ENCODE measurements around the gene WDR70.
"Not testable (repeated sequence)": the region's sequence is repeated elsewhere in the genome, so short reads cannot be mapped to it uniquely, and the experiment has no call there.

The WDR70 gene

DNA sequence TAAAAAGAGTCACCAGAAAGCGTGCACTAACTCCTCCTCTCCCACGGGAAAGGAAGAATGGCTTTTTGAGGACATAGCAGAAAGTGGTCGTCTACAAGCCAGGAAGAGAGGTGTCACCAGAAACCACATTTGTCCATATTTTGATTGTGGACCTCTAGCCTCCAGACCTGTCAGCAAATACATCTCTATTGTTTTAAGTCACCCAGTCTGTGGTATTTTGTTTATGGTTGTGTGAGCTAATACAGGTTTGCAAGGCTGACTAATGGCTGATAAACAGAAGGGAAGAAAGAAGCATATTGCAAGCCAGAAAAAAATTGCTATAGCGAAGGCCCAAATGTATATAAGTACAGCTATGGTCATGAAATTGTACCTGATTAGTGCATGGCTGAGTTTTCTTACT is 21.4 kb downstream of the WDR70 start:
- TF ChIP-seq ZFP30 (CRISPR knock-in tag; IDR thresholded peaks at IDR 0.05) (no peak), ZC3H10 (CRISPR knock-in tag; IDR thresholded peaks at IDR 0.05) (no peak), PPARA (CRISPR knock-in tag; IDR thresholded peaks at IDR 0.05; ENCODE audit: borderline replicate concordance) (no peak), OSR1 (CRISPR knock-in tag; IDR thresholded peaks at IDR 0.05) (no peak), ZNF70 (CRISPR knock-in tag; IDR thresholded peaks at IDR 0.05) (no peak), ARNTL (CRISPR knock-in tag; IDR thresholded peaks at IDR 0.05; ENCODE audit: borderline replicate concordance, low read depth) (no peak), CSDC2 (CRISPR knock-in tag; IDR thresholded peaks at IDR 0.05) (no peak), ZNF8 (CRISPR knock-in tag; IDR thresholded peaks at IDR 0.05) (no peak), ZNF565 (CRISPR knock-in tag; conservative IDR thresholded peaks at IDR 0.05; ENCODE audit: low read depth) (no peak), ZFP3 (CRISPR knock-in tag; IDR thresholded peaks at IDR 0.05) (no peak), TOX (CRISPR knock-in tag; IDR thresholded peaks at IDR 0.05; ENCODE audit: borderline replicate concordance) (no peak), RARB (CRISPR knock-in tag; IDR thresholded peaks at IDR 0.05) (no peak), TCF4 (CRISPR knock-in tag; IDR thresholded peaks at IDR 0.05; ENCODE audit: borderline replicate concordance) (no peak), SNAI2 (CRISPR knock-in tag; IDR thresholded peaks at IDR 0.05) (no peak)
- TF ChIP-seq, protein P1, sequence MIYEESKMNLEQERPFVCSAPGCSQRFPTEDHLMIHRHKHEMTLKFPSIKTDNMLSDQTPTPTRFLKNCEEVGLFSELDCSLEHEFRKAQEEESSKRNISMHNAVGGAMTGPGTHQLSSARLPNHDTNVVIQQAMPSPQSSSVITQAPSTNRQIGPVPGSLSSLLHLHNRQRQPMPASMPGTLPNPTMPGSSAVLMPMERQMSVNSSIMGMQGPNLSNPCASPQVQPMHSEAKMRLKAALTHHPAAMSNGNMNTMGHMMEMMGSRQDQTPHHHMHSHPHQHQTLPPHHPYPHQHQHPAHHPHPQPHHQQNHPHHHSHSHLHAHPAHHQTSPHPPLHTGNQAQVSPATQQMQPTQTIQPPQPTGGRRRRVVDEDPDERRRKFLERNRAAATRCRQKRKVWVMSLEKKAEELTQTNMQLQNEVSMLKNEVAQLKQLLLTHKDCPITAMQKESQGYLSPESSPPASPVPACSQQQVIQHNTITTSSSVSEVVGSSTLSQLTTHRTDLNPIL (CRISPR knock-in tag; IDR thresholded peaks at IDR 0.05; ENCODE audit: low read depth) = no peak
- TF ChIP-seq, protein P2, sequence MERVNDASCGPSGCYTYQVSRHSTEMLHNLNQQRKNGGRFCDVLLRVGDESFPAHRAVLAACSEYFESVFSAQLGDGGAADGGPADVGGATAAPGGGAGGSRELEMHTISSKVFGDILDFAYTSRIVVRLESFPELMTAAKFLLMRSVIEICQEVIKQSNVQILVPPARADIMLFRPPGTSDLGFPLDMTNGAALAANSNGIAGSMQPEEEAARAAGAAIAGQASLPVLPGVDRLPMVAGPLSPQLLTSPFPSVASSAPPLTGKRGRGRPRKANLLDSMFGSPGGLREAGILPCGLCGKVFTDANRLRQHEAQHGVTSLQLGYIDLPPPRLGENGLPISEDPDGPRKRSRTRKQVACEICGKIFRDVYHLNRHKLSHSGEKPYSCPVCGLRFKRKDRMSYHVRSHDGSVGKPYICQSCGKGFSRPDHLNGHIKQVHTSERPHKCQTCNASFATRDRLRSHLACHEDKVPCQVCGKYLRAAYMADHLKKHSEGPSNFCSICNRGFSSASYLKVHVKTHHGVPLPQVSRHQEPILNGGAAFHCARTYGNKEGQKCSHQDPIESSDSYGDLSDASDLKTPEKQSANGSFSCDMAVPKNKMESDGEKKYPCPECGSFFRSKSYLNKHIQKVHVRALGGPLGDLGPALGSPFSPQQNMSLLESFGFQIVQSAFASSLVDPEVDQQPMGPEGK (CRISPR knock-in tag; IDR thresholded peaks at IDR 0.05; ENCODE audit: borderline replicate concordance) = no peak
- TF ChIP-seq, protein P3, sequence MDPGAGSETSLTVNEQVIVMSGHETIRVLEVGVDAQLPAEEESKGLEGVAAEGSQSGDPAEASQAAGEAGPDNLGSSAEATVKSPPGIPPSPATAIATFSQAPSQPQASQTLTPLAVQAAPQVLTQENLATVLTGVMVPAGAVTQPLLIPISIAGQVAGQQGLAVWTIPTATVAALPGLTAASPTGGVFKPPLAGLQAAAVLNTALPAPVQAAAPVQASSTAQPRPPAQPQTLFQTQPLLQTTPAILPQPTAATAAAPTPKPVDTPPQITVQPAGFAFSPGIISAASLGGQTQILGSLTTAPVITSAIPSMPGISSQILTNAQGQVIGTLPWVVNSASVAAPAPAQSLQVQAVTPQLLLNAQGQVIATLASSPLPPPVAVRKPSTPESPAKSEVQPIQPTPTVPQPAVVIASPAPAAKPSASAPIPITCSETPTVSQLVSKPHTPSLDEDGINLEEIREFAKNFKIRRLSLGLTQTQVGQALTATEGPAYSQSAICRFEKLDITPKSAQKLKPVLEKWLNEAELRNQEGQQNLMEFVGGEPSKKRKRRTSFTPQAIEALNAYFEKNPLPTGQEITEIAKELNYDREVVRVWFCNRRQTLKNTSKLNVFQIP (CRISPR knock-in tag; IDR thresholded peaks at IDR 0.05; ENCODE audit: borderline replicate concordance, low read depth) = no peak
- no peak for ATAC-seq

DNA sequence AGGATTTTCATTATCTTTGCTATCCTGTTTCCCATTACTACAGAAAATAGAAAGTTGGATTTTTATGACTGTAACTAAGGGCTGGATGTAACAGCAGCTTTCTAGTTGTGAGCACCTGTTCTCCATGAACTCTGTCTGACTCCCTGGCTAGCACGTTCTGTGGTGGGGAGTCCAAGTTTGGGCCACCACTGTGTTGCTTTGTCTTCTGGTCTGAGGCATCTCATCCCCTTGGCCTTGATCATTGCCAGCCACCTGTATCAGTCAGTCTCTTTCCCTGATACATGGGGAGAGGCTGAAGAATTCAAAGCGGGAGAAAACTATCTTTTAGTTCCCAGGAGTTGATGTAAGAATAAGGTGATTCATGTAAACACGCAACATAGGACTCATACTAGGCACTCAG is 33.4 kb downstream of the WDR70 start:
- no peak for TF ChIP-seq ZNF8 (CRISPR knock-in tag; IDR thresholded peaks at IDR 0.05)
- no peak for TF ChIP-seq TOX (CRISPR knock-in tag; IDR thresholded peaks at IDR 0.05; ENCODE audit: borderline replicate concordance)
- TF ChIP-seq, protein P1 (CRISPR knock-in tag; IDR thresholded peaks at IDR 0.05; ENCODE audit: low read depth) = no peak
- TF ChIP-seq, protein P4, sequence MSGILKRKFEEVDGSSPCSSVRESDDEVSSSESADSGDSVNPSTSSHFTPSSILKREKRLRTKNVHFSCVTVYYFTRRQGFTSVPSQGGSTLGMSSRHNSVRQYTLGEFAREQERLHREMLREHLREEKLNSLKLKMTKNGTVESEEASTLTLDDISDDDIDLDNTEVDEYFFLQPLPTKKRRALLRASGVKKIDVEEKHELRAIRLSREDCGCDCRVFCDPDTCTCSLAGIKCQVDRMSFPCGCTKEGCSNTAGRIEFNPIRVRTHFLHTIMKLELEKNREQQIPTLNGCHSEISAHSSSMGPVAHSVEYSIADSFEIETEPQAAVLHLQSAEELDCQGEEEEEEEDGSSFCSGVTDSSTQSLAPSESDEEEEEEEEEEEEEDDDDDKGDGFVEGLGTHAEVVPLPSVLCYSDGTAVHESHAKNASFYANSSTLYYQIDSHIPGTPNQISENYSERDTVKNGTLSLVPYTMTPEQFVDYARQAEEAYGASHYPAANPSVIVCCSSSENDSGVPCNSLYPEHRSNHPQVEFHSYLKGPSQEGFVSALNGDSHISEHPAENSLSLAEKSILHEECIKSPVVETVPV (CRISPR knock-in tag; IDR thresholded peaks at IDR 0.05) = no peak
- TF ChIP-seq ZNF565 (CRISPR knock-in tag; conservative IDR thresholded peaks at IDR 0.05; ENCODE audit: low read depth) = no peak
- no peak for TF ChIP-seq TCF4 (CRISPR knock-in tag; IDR thresholded peaks at IDR 0.05; ENCODE audit: borderline replicate concordance)
- no peak for TF ChIP-seq PPARA (CRISPR knock-in tag; IDR thresholded peaks at IDR 0.05; ENCODE audit: borderline replicate concordance)
- TF ChIP-seq ZFP30 (CRISPR knock-in tag; IDR thresholded peaks at IDR 0.05) = no peak
- TF ChIP-seq ISL1 (CRISPR knock-in tag; IDR thresholded peaks at IDR 0.05) = no peak
- no peak for TF ChIP-seq RARB (CRISPR knock-in tag; IDR thresholded peaks at IDR 0.05)
- TF ChIP-seq, protein P2 (CRISPR knock-in tag; IDR thresholded peaks at IDR 0.05; ENCODE audit: borderline replicate concordance) = no peak
- no peak for TF ChIP-seq GLIS3 (CRISPR knock-in tag; IDR thresholded peaks at IDR 0.05)
- no peak for TF ChIP-seq CSDC2 (CRISPR knock-in tag; IDR thresholded peaks at IDR 0.05)
- no peak for TF ChIP-seq ESRRG (CRISPR knock-in tag; IDR thresholded peaks at IDR 0.05)
- TF ChIP-seq ZFP3 (CRISPR knock-in tag; IDR thresholded peaks at IDR 0.05) = no peak
- TF ChIP-seq, protein P5, sequence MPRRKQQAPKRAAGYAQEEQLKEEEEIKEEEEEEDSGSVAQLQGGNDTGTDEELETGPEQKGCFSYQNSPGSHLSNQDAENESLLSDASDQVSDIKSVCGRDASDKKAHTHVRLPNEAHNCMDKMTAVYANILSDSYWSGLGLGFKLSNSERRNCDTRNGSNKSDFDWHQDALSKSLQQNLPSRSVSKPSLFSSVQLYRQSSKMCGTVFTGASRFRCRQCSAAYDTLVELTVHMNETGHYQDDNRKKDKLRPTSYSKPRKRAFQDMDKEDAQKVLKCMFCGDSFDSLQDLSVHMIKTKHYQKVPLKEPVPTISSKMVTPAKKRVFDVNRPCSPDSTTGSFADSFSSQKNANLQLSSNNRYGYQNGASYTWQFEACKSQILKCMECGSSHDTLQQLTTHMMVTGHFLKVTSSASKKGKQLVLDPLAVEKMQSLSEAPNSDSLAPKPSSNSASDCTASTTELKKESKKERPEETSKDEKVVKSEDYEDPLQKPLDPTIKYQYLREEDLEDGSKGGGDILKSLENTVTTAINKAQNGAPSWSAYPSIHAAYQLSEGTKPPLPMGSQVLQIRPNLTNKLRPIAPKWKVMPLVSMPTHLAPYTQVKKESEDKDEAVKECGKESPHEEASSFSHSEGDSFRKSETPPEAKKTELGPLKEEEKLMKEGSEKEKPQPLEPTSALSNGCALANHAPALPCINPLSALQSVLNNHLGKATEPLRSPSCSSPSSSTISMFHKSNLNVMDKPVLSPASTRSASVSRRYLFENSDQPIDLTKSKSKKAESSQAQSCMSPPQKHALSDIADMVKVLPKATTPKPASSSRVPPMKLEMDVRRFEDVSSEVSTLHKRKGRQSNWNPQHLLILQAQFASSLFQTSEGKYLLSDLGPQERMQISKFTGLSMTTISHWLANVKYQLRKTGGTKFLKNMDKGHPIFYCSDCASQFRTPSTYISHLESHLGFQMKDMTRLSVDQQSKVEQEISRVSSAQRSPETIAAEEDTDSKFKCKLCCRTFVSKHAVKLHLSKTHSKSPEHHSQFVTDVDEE (CRISPR knock-in tag; IDR thresholded peaks at IDR 0.05) = no peak
- no peak for TF ChIP-seq SNAI2 (CRISPR knock-in tag; IDR thresholded peaks at IDR 0.05)
- no peak for TF ChIP-seq OSR1 (CRISPR knock-in tag; IDR thresholded peaks at IDR 0.05)
- peak; percentile 40 for ATAC-seq

DNA sequence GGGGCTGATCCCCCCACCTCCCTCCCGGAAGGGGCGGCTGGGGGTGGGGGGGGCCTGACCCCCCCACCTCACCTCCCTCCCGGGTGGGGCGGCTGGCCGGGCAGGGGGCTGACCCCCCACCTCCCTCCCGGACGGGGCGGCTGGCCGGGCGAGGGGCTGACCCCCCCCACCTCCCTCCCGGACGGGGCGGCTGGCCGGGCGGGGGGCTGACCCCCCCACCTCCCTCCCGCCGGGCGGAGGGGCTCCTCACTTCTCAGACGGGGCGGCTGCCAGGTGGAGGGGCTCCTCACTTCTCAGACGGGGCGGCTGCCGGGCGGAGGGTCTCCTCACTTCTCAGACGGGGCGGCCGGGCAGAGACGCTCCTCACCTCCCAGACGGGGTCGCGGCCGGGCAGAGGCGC is 36.3 kb downstream of the WDR70 start:
- not testable (repeated sequence) for ATAC-seq
